Adrenal gland (tissue), 5 donors: ENCODE results near the gene ELAC1.

ENCODE experiments used
- POLR2A ChIP-seq, 2 donors: fragments of 450-650 bp; IDR thresholded peaks; one replicate each; pipeline ENCODE4 v1.6.1; 2017; ENCODE audit warnings: antibody characterized with exemption in 2 of 2, mild to moderate bottlenecking in 2 of 2, moderate library complexity in 1 of 2
- TF ChIP-seq, protein P1 (sequence below), 6 experiments: fragments of 450-650 bp in 4 of 6; fragments of 200-600 bp in 2 of 6; sonication (generic) in 1 of 6; IDR thresholded peaks; 1 replicate in 5 of 6; 2 replicates in 1 of 6; pipeline versions ENCODE4 v1.5.1 to v1.8.0; 2016 to 2021; ENCODE audit warnings: antibody characterized with exemption in 6 of 6, mild to moderate bottlenecking in 2 of 6, moderate library complexity in 1 of 6
- donor health status: DM: no; HTN: no; CAD: no.

DNA sequence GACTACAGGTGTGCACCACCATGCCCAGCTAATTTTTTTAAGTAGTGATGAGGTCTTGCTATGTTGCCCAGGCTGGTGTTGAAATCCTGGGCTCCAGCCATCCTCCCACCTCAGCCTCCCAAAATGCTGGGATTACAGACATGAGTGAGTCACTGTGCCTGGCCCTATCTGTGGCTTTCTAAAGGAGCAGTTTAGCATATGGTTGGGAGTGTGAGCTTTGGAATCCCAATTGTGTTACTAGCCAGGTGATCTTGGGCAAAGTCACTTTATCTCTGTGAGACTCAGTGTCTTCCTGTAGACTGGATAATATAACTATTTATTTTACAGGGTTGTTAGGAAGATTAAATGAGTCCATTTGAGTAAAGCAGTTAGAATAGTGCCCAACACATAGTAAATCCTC, 42.4 kb downstream of the ELAC1 start:
- TF ChIP-seq, protein P1, sequence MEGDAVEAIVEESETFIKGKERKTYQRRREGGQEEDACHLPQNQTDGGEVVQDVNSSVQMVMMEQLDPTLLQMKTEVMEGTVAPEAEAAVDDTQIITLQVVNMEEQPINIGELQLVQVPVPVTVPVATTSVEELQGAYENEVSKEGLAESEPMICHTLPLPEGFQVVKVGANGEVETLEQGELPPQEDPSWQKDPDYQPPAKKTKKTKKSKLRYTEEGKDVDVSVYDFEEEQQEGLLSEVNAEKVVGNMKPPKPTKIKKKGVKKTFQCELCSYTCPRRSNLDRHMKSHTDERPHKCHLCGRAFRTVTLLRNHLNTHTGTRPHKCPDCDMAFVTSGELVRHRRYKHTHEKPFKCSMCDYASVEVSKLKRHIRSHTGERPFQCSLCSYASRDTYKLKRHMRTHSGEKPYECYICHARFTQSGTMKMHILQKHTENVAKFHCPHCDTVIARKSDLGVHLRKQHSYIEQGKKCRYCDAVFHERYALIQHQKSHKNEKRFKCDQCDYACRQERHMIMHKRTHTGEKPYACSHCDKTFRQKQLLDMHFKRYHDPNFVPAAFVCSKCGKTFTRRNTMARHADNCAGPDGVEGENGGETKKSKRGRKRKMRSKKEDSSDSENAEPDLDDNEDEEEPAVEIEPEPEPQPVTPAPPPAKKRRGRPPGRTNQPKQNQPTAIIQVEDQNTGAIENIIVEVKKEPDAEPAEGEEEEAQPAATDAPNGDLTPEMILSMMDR (IDR thresholded peaks at IDR 0.05) = no peak
- TF ChIP-seq POLR2A (IDR thresholded peaks at IDR 0.05) = no peak
